NB4 (cell line): ENCODE results near the gene FOXP1.

ENCODE experiments used
- DNase-seq: peaks from one replicate; pipeline ENCODE4 v3.0.0; 2010; ENCODE audit warnings: low read depth
- H3K4me3 ChIP-seq: one replicate; pipeline ENCODE4 v1.5.1; 2011; ENCODE audit warnings: mild to moderate bottlenecking, low read depth, low read length, moderate library complexity
- MYC ChIP-seq: IDR thresholded peaks from 2 replicates; pipeline ENCODE4 v1.6.1; 2011; ENCODE audit warnings: low read depth, low read length
- POLR2A ChIP-seq: IDR thresholded peaks from 2 replicates; pipeline ENCODE4 v1.6.1; 2011; ENCODE audit warnings: mild to moderate bottlenecking; ENCODE audit not compliant: insufficient read length; ENCODE audit errors: extremely low read depth
- TF ChIP-seq, protein P1 (sequence below): IDR thresholded peaks from 2 replicates; pipeline ENCODE4 v1.6.1; 2011; ENCODE audit warnings: low read depth, low read length
- TF ChIP-seq, protein P2 (sequence below): IDR thresholded peaks from one replicate; pipeline ENCODE4 v1.5.1; 2012; ENCODE audit warnings: low read depth, low read length

The FOXP1 gene

DNA sequence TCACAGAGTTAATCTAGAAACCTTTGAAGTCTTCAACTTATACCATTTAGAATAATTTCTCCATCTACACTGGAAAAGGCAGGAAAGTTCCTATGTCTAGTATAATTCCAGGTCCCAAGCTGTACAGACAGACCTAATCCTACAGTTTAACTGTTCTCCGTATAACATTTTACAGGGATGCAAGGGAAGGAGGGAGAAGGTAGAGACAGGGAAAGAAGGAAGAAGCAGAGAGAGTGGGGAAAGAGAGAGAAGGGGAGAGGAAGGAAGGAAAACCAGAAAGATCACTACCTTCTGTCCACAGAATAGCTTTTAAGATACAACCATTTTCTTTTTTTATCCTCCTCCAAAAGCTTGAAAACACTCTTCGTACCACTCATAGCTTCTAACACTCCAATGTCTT is 185.8 kb downstream of the FOXP1 start:
- no peak overlapping the region for H3K4me3 ChIP-seq
- TF ChIP-seq POLR2A (no peak), MYC (no peak)
- TF ChIP-seq, protein P1, sequence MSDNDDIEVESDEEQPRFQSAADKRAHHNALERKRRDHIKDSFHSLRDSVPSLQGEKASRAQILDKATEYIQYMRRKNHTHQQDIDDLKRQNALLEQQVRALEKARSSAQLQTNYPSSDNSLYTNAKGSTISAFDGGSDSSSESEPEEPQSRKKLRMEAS: no peak
- TF ChIP-seq, protein P2, sequence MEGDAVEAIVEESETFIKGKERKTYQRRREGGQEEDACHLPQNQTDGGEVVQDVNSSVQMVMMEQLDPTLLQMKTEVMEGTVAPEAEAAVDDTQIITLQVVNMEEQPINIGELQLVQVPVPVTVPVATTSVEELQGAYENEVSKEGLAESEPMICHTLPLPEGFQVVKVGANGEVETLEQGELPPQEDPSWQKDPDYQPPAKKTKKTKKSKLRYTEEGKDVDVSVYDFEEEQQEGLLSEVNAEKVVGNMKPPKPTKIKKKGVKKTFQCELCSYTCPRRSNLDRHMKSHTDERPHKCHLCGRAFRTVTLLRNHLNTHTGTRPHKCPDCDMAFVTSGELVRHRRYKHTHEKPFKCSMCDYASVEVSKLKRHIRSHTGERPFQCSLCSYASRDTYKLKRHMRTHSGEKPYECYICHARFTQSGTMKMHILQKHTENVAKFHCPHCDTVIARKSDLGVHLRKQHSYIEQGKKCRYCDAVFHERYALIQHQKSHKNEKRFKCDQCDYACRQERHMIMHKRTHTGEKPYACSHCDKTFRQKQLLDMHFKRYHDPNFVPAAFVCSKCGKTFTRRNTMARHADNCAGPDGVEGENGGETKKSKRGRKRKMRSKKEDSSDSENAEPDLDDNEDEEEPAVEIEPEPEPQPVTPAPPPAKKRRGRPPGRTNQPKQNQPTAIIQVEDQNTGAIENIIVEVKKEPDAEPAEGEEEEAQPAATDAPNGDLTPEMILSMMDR: no peak
- DNase-seq: no peak

DNA sequence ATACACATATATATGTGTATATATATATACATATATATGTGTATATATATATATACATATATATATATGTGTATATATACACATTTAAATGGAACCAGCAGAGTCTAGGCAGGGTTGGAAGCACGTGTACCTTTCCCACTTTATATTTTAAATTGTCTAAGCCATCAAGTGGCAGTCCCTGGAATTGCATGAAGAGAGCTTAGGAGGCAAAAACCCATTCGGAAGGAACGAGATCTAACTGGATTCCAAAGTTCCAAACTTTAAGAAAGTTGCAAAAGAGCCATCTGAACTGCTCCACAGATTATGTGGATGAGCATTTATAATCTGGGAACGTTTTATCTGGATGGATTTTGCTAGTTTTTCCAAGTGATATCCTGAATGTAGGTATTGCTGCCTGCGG is 186.5 kb downstream of the FOXP1 start:
- DNase-seq: peak; percentile 50
- TF ChIP-seq MYC (peak; percentile 46; the same call in 1 of the 2 replicates), POLR2A (no peak)
- TF ChIP-seq, protein P2: peak; percentile 43
- TF ChIP-seq, protein P1: peak; percentile 77
- H3K4me3 ChIP-seq: no peak overlapping the region

DNA sequence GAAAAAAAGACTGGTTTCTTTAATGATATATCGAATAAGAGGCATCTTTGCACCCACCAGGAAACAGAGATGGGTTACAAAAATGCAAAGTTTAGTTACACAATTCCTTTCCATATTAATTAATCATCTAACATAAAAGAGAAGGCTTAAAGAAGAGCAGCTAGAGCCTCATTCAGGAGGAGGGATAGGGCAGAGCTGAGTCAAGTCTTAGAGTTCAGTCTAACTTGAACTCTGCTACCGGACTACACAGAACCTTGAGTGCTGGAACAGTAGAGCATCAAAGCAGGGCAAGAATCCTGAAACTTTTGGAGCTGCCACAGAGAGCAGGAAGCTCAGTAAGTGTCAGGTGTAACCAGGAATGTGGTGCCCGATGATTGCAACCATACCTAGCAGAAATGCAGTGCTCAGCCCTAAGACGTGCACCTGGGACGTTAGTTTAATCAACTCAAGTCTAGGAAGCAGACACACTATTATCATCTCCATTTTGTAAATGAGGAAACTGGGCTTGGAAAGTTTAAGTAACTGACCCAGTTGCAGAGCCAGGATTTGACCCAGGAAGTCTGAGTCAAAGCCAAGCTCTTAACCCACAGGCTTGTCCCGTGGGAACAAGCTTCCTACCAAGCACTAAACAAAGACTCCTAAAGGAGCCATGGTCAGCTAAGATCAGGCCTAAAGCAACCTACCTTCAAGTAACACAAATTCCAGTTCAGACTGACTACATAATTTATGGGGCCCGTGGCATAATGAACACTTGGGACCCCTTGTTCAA is 187.4 kb downstream of the FOXP1 start:
- TF ChIP-seq, protein P2: no peak
- no peak for TF ChIP-seq POLR2A
- TF ChIP-seq, protein P1: no peak
- no peak for TF ChIP-seq MYC
- no peak overlapping the region for H3K4me3 ChIP-seq
- peak; percentile 74 for DNase-seq

DNA sequence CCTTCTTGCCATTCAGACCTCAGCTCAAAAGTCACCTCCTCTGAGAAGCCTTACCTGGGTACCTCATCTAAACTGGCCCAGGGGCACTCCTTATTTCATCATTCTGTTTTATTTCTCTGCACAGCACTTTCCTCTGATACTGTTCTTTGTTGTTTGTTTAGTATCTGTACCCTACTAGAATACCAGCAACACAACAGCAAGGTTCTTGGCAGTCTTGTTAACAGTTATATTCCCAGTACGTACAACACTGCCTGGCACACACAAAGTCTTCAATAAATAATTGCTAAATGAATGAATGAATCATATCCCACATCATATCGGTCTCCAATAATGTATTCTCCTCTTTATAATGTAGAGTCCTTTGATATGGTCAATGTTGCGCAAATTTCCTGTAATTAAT is 188.1 kb downstream of the FOXP1 start:
- TF ChIP-seq, protein P1: no peak
- TF ChIP-seq POLR2A: no peak
- TF ChIP-seq, protein P2: no peak
- no peak for TF ChIP-seq MYC
- DNase-seq: no peak
- no peak overlapping the region for H3K4me3 ChIP-seq

DNA sequence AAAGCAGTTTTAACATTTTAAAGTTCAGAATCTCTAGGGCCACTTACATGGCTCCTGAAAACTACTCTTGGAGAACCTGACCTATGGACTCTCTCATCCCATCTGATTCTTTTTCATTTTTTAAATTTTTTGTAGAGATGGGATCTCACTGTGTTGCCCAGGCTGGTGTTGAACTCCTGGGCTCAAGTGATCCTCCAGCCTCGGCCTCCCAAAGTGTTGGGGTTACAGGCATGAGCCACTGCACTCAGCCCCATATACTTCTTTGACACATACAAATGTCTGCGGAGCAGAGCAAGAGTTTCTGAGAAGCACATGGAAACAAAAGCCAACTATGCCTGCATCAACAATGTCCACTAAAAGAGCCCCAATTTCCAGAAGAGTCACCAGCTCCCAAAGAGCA is 189.8 kb downstream of the FOXP1 start:
- no peak overlapping the region for H3K4me3 ChIP-seq
- no peak for DNase-seq
- TF ChIP-seq, protein P1: no peak
- no peak for TF ChIP-seq POLR2A
- TF ChIP-seq, protein P2: no peak
- no peak for TF ChIP-seq MYC
